Retinal pigment epithelial cell (primary cell): ENCODE data around the gene NPIPB4.
A peak's percentile ranks its signal among the peaks of the same experiment; 100 is the strongest.
"Not testable (repeated sequence)": the region's sequence is repeated elsewhere in the genome, so short reads cannot be mapped to it uniquely, and the experiment has no call there.

Experiments
- DNase-seq: peaks from one replicate; pipeline ENCODE4 v3.0.0-alpha.2; 2010; ENCODE audit warnings: low read depth
- H3K4me3 ChIP-seq: 2 replicates; pipeline ENCODE4 v1.5.1; 2011; ENCODE audit warnings: mild to moderate bottlenecking, low read length, control low read depth, moderate library complexity
- CTCF ChIP-seq: conservative IDR thresholded peaks from 2 replicates; pipeline ENCODE4 v1.5.1; 2011; ENCODE audit warnings: low read depth, low read length, control low read depth, inconsistent platforms

NPIPB4 gene

GRCh38 chr16:21801538-21802374, 55.8 kb downstream of the NPIPB4 start:
- not testable (repeated sequence) for H3K4me3 ChIP-seq, DNase-seq
- peak; percentile 53 for TF ChIP-seq CTCF

GRCh38 chr16:21798601-21799000, 59.0 kb downstream of the NPIPB4 start:
- not testable (repeated sequence) for DNase-seq, H3K4me3 ChIP-seq

DNA sequence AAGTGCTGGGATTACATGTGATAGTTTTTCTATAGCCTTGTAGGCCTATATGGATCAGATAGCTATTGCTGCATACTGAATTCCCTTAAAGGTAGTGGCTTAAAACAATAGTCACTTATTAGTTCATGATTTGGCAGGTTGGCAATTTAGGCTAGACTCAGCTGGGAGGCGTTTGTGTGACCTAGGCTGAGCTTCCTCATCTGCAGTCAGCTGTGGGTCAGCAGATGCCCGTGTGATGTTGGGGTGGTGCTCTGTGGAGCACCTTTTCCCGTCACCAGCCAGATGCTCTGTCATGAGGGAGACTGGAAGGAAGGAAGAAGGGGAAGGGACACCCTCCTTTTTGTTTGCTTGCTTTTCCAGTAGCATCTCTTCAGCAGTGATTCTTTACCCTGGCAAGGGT, 64.2 kb downstream of the NPIPB4 start:
- not testable (repeated sequence) for DNase-seq, H3K4me3 ChIP-seq

DNA sequence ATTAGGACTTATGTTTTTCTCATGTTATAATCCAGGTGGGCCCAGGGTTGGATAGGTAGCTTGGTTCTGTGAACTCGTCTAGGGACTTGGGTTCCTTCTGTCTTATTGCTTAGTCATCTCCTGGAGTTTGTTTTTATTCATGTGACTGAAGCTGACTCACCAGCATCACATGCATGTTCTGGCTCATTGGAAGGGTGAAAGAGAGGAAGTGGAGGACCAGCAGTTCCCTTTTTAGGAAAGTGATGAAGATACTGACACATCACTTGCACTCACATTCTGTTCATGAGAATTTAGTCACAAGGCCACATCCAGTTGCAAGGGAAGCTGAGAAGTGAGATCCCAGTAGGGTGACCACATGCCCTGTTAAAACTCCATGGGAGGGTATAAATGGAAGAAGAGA, 67.0 kb downstream of the NPIPB4 start:
- not testable (repeated sequence) for DNase-seq, H3K4me3 ChIP-seq
